GM12891 (cell line): ENCODE data around the gene KIAA1549.

ENCODE experiments used
- POLR2A ChIP-seq: IDR thresholded peaks from 2 replicates; pipeline ENCODE4 v1.6.1; 2011; ENCODE audit warnings: low read depth, low read length, control low read depth
- POLR2AphosphoS5 ChIP-seq: IDR thresholded peaks from 2 replicates; pipeline ENCODE4 v1.6.1; 2011; ENCODE audit warnings: low read depth, low read length, control low read depth
- TAF1 ChIP-seq: IDR thresholded peaks from 2 replicates; pipeline ENCODE4 v1.6.1; 2011; ENCODE audit warnings: low read depth, low read length, control low read depth

DNA sequence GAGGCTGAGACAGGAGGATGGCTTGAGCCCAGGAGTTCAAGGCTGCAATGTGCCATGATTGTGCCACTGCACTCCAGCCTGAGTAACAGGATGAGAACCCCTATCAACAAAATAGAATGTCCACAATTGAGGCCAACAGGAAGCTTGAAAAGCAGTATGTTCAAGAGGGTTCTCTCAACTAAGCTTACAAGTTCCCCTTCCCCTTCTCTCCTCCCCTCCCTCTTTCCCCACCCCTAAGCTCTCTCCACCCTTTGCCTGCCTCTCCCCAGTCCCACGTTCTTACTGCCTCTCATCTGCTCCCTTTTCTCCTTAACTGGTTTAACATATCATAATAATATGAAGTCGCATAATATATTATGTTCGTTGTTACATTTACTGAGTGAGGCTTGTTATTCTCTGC, 35.4 kb downstream of the KIAA1549 start:
- no peak for TF ChIP-seq POLR2AphosphoS5
- no peak for TF ChIP-seq POLR2A
- no peak for TF ChIP-seq TAF1
